OCI-LY1 (cell line): ENCODE results near the gene GRID2.

Experiments
- H2AFZ ChIP-seq: fragments of 200-600 bp; sonication (generic), shearing (Covaris generic); 2 replicates; pipeline ENCODE4 v1.6.0; 2014; ENCODE audit warnings: antibody characterized with exemption, mild to moderate bottlenecking, low read length
- H3F3A ChIP-seq: fragments of 200-600 bp; sonication (generic), shearing (Covaris generic); 2 replicates; pipeline ENCODE4 v1.6.0; 2014; ENCODE audit warnings: mild to moderate bottlenecking, antibody characterized with exemption, low read length, moderate library complexity; ENCODE audit not compliant: insufficient read depth
- H3K27ac ChIP-seq: fragments of 200-600 bp; sonication (generic); 2 replicates; pipeline ENCODE4 v1.5.1; 2014; ENCODE audit warnings: low read length, mixed run types, mild to moderate bottlenecking, low read depth; ENCODE audit not compliant: poor library complexity, severe bottlenecking
- H3K27me3 ChIP-seq: fragments of 200-600 bp; sonication (generic); 2 replicates; pipeline ENCODE4 v1.6.0; 2014; ENCODE audit warnings: antibody characterized with exemption, mild to moderate bottlenecking, low read length, moderate library complexity; ENCODE audit not compliant: insufficient read depth
- H3K36me3 ChIP-seq: fragments of 200-600 bp; sonication (generic); 2 replicates; pipeline ENCODE4 v1.6.1; 2014; ENCODE audit warnings: mild to moderate bottlenecking, antibody characterized with exemption, low read length, moderate library complexity, mixed read lengths; ENCODE audit not compliant: insufficient read depth
- H3K4me1 ChIP-seq: fragments of 200-600 bp; sonication (generic); 2 replicates; pipeline ENCODE4 v1.5.1; 2014; ENCODE audit warnings: mild to moderate bottlenecking, low read length, moderate library complexity; ENCODE audit not compliant: insufficient read depth, severe bottlenecking
- H3K4me2 ChIP-seq: fragments of 200-600 bp; sonication (generic), shearing (Covaris generic); 2 replicates; pipeline ENCODE4 v1.6.1; 2014; ENCODE audit warnings: low read length
- H3K4me3 ChIP-seq: fragments of 200-600 bp; sonication (generic); 2 replicates; pipeline ENCODE4 v1.5.1; 2014; ENCODE audit warnings: low read length, low read depth, mild to moderate bottlenecking, mixed read lengths; ENCODE audit not compliant: poor library complexity, severe bottlenecking
- H3K79me2 ChIP-seq: fragments of 200-600 bp; shearing (Covaris generic); 2 replicates; pipeline ENCODE4 v1.6.1; 2016; ENCODE audit warnings: mixed run types, low read length, mixed read lengths; ENCODE audit not compliant: insufficient read depth
- H3K9ac ChIP-seq: fragments of 200-600 bp; sonication (generic), shearing (Covaris generic); 2 replicates; pipeline ENCODE4 v1.6.1; 2014; ENCODE audit warnings: mild to moderate bottlenecking, low read length, mixed read lengths
- H3K9me2 ChIP-seq: fragments of 200-600 bp; sonication (generic), shearing (Covaris generic); 2 replicates; pipeline ENCODE4 v1.6.1; 2014; ENCODE audit warnings: low read depth, mild to moderate bottlenecking, low read length, mixed read lengths
- H3K9me3 ChIP-seq: fragments of 200-600 bp; shearing (Covaris generic); 2 replicates; pipeline ENCODE4 v1.6.1; 2014; ENCODE audit warnings: low read length, mixed read lengths
- H4K20me1 ChIP-seq: fragments of 200-600 bp; sonication (generic), shearing (Covaris generic); 2 replicates; pipeline ENCODE4 v1.6.0; 2016; ENCODE audit warnings: mild to moderate bottlenecking, low read length; ENCODE audit not compliant: insufficient read depth
- CTCF ChIP-seq: fragments of 200-600 bp; sonication (generic), shearing (Covaris generic); IDR thresholded peaks from 2 replicates; pipeline ENCODE4 v1.5.1; 2017; ENCODE audit warnings: mild to moderate bottlenecking, antibody characterized with exemption, low read length, moderate library complexity, mixed read lengths
- EZH2 ChIP-seq: fragments of 200-600 bp; sonication (generic), shearing (Covaris generic); IDR thresholded peaks from 2 replicates; pipeline ENCODE4 v1.8.0; 2017; ENCODE audit warnings: borderline replicate concordance, mixed run types, mild to moderate bottlenecking, antibody characterized with exemption, low read length, moderate library complexity, mixed read lengths

GRID2 gene

GRCh38 chr4:92279296-92279695 lies 24.5 kb upstream of the GRID2 start:
- Histone ChIP-seq H3K36me3 (no peaks in the 10 kb centered on the region), H3K4me3 (no peak overlapping the region), H4K20me1 (no peaks in the 10 kb centered on the region), H3K4me2 (no peak overlapping the region), H3K9me2 (no peaks in the 10 kb centered on the region), H3K9ac (no peak overlapping the region), H3F3A (no peaks in the 10 kb centered on the region), H2AFZ (no peak overlapping the region), H3K27ac (no peak overlapping the region), H3K4me1 (no peaks in the 10 kb centered on the region), H3K27me3 (no peaks in the 10 kb centered on the region), H3K79me2 (no peaks in the 10 kb centered on the region), H3K9me3 (no peaks in the 10 kb centered on the region)
- TF ChIP-seq CTCF (no peak), EZH2 (no peak)

- Histone ChIP-seq H3F3A (no peaks in the 10 kb centered on the region), H3K27ac (no peak overlapping the region), H3K27me3 (no peaks in the 10 kb centered on the region), H3K4me2 (no peak overlapping the region), H4K20me1 (no peaks in the 10 kb centered on the region), H3K9me3 (no peaks in the 10 kb centered on the region), H3K9ac (no peak overlapping the region), H3K79me2 (no peaks in the 10 kb centered on the region), H3K4me1 (no peaks in the 10 kb centered on the region), H2AFZ (no peak overlapping the region), H3K9me2 (no peaks in the 10 kb centered on the region), H3K36me3 (no peaks in the 10 kb centered on the region), H3K4me3 (no peak overlapping the region)
- TF ChIP-seq EZH2, result no peak
- no peak for TF ChIP-seq CTCF
These were observed 4.6 kb upstream of the GRID2 start for GRCh38 chr4:92299152-92299551.

GRCh38 chr4:92304121-92304520 lies 355 bp downstream of the GRID2 start:
- Histone ChIP-seq H3K9me3 (no peaks in the 10 kb centered on the region), H3K4me3 (no peak overlapping the region), H3K27me3 (no peaks in the 10 kb centered on the region), H2AFZ (no peak overlapping the region), H3K36me3 (no peaks in the 10 kb centered on the region), H3K79me2 (no peaks in the 10 kb centered on the region), H3K27ac (no peak overlapping the region), H3K4me1 (no peaks in the 10 kb centered on the region), H4K20me1 (no peaks in the 10 kb centered on the region), H3F3A (no peaks in the 10 kb centered on the region), H3K9me2 (no peaks in the 10 kb centered on the region), H3K4me2 (no peak overlapping the region), H3K9ac (no peak overlapping the region)
- TF ChIP-seq EZH2 (no peak), CTCF (no peak)
